ENCODE results near the gene EZH1. TPM values are rescaled to one million over a fixed set of nuclear protein-coding genes. Genes with fewer than 3 reads are reported as not detected.

The EZH1 gene
- total RNA-seq, 1 experiment from 2014 or later = 31.7 TPM

DNA sequence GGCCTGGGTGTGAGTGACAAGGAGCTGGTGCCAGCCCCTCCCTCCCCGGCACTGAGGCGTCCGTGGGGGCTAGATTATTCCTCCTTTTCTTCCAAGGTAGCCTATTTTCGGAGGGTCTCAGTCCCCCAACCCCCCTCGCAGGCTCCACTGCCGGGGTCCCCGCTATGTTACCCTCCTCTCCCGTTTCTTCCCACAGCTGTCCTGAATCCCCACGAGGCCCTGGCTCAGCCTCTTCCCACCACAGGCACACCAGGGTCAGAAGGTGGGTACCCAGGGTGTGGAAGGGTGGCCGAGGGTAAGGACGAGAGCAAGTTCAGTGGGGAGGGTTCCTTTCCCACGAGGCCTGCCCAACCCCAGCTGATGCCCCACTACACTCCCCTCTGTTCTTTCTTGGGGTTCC, 16.8 kb upstream of the EZH1 start:
- intact Hi-C loops (cut with micrococcal nuclease) = loop anchor here (2.0 kb wide), 2 partner anchors 17 to 183 kb away; partner anchors contain the start of gene EZH1
- TF ChIP-seq, protein P1, sequence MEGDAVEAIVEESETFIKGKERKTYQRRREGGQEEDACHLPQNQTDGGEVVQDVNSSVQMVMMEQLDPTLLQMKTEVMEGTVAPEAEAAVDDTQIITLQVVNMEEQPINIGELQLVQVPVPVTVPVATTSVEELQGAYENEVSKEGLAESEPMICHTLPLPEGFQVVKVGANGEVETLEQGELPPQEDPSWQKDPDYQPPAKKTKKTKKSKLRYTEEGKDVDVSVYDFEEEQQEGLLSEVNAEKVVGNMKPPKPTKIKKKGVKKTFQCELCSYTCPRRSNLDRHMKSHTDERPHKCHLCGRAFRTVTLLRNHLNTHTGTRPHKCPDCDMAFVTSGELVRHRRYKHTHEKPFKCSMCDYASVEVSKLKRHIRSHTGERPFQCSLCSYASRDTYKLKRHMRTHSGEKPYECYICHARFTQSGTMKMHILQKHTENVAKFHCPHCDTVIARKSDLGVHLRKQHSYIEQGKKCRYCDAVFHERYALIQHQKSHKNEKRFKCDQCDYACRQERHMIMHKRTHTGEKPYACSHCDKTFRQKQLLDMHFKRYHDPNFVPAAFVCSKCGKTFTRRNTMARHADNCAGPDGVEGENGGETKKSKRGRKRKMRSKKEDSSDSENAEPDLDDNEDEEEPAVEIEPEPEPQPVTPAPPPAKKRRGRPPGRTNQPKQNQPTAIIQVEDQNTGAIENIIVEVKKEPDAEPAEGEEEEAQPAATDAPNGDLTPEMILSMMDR (IDR thresholded peaks at IDR 0.05; ENCODE audit: unreplicated experiment) = no peak
- ChIA-PET CTCF (interaction anchor here (0.6 to 1.3 kb wide), 3 partner anchors 31 to 110 kb away, joined by 3 to 7 read pairs (median 5); no protein-coding TSS in a partner anchor), POLR2A (no interaction called here)
- no peaks in the 10 kb centered on the region for H3K36me3 Mint-ChIP-seq (ENCODE audit: insufficient read depth, unreplicated experiment)
- DNase-seq (ENCODE audit: unreplicated experiment) = no peak
- H3K9me3 Mint-ChIP-seq (ENCODE audit: unreplicated experiment) = no peaks in the 10 kb centered on the region
- H3K4me3 Mint-ChIP-seq (ENCODE audit: unreplicated experiment) = no peak overlapping the region
- H3K4me1 Mint-ChIP-seq (ENCODE audit: insufficient read depth, unreplicated experiment) = peaks cover 5% of the 10 kb centered on the region
- H3K27ac Mint-ChIP-seq (ENCODE audit: low read depth, unreplicated experiment) = no peak overlapping the region
- no TSS peak for BruUV-seq (replicated peaks)
- peaks cover 20% of the 10 kb centered on the region for H3K27me3 Mint-ChIP-seq (ENCODE audit: insufficient read depth, unreplicated experiment)

DNA sequence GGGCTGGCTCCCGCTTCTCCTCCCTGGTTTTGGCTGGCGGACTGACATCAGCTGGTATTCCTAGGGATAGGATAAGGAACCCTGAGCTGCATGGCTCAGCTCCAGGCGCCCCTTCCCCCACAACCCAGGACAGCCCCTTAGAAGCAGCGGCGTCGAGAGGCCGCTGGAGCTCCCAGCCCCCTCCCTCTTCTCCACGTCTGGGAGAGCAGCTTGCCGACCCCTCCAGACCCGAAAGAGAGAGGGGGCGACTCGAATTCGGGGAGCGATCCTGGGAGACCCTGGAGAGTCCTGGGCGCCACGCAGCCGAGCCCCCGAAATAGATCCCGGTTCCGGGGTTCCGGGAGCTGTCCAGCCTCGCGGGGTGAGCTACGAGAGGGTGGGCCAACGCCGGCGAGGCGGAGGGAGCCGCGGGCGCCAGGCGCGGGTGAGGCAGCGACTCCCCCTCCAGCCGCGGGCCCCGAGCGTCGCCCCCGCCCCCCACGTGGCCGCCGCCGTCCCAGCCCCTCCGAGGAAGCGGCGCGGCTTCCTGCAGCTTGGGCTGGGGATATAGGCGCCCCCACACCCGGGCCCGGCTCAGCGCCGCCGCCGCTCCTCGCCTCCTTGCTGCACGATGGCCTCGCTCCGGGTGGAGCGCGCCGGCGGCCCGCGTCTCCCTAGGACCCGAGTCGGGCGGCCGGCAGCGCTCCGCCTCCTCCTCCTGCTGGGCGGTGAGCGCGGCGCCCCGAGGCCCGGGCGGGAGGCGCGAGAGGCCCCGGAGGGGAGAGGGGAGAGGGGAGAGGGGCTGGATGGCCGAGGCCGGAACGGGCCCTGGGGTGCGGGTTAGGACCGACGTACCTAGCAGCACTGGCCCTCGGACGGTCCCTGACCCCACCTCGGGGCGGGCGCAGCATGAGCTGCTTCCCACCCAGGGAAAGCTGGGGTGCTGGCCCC, 16.1 kb upstream of the EZH1 start, which contains the start of gene RAMP2:
TSS of gene RAMP2 (plus strand) at position 576 of the 930 bp plus-strand sequence. CDS start at position 611, 35 bp downstream.
- Mint-ChIP-seq H3K9me3 (ENCODE audit: unreplicated experiment) (no peaks in the 10 kb centered on the region), H3K4me1 (ENCODE audit: insufficient read depth, unreplicated experiment) (peaks cover 5% of the 10 kb centered on the region), H3K4me3 (ENCODE audit: unreplicated experiment) (no peak within 1 kb of the TSS), H3K27me3 (ENCODE audit: insufficient read depth, unreplicated experiment) (peaks cover 20% of the 10 kb centered on the region), H3K27ac (ENCODE audit: low read depth, unreplicated experiment) (no peak within 1 kb of the TSS), H3K36me3 (ENCODE audit: insufficient read depth, unreplicated experiment) (no peaks in the 10 kb centered on the region)
- ChIA-PET CTCF (interaction anchor here (0.8 to 1.4 kb wide), 5 partner anchors 10 to 231 kb away, joined by 3 to 12 read pairs (median 5); partner anchors contain the start of gene PSMC3IP), POLR2A (interaction anchor here (1.0 kb wide), 2 partner anchors 12 to 37 kb away, joined by 3 to 5 read pairs; partner anchors contain the start of genes COA3 and VPS25)
- BruUV-seq (replicated peaks) = no TSS peak
- intact Hi-C loops (cut with micrococcal nuclease) = no loop called here
- no peak for DNase-seq (ENCODE audit: unreplicated experiment)
- TF ChIP-seq, protein P1 (IDR thresholded peaks at IDR 0.05; ENCODE audit: unreplicated experiment) = no peak

DNA sequence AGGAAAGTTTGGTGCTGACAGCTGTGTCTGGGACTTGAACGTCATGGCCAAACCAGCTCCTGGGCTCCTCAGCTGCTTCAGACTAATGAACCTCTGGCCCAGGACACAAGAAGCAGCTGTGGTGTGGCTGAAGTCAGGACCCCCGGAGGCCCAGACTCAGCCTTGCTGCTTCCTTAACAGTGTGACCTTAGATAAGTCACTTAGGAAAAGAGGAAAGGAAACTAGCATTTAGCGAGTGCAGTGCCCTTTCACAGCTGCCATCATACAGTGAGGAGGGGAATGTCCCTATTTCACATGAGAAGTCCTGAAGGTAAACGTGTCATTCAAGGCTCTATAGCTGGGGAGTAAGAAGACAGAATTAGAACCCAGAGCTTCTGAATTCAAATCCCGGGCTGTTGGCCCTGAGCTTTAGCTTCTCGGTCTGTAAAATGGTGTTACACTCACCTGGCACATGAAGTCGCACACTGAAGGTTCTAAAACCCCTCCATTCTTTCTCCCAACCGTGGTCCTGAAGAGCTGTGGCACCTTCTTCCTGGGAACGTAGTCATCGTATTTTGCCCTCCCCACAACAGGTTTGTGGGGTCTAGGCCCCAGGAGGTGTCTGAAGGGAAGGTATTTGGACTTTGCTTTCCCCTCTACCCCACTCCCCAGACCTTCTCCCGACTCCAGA, 15.3 kb upstream of the EZH1 start:
- H3K36me3 Mint-ChIP-seq (ENCODE audit: insufficient read depth, unreplicated experiment) = no peaks in the 10 kb centered on the region
- no peak for DNase-seq (ENCODE audit: unreplicated experiment)
- intact Hi-C loops (cut with micrococcal nuclease) = no loop called here
- H3K4me1 Mint-ChIP-seq (ENCODE audit: insufficient read depth, unreplicated experiment) = peaks cover 1% of the 10 kb centered on the region
- ChIA-PET POLR2A (interaction anchor here (0.5 to 1.0 kb wide), 3 partner anchors 13 to 45 kb away, joined by 3 to 5 read pairs (median 3); partner anchors contain the start of genes COA3 and VPS25), CTCF (interaction anchor here (0.5 to 1.4 kb wide), 9 partner anchors 9 to 335 kb away, joined by 3 to 12 read pairs (median 4); partner anchors contain the start of gene PSMC3IP)
- no TSS peak for BruUV-seq (replicated peaks)
- no peak overlapping the region for H3K27ac Mint-ChIP-seq (ENCODE audit: low read depth, unreplicated experiment)
- peaks cover 20% of the 10 kb centered on the region for H3K27me3 Mint-ChIP-seq (ENCODE audit: insufficient read depth, unreplicated experiment)
- no peaks in the 10 kb centered on the region for H3K9me3 Mint-ChIP-seq (ENCODE audit: unreplicated experiment)
- TF ChIP-seq, protein P1 (IDR thresholded peaks at IDR 0.05; ENCODE audit: unreplicated experiment) = no peak
- H3K4me3 Mint-ChIP-seq (ENCODE audit: unreplicated experiment) = no peak overlapping the region

Data from MCF 10A (cell line).